Erythroblast (primary cell): ENCODE data around the gene SMG7.

Experiments
- DNase-seq, 2 experiments: peaks; one replicate each; lab custom pipeline; 2025; lab: John Stamatoyannopoulos, UW
- GATA1 ChIP-seq: IDR thresholded peaks from 2 replicates; pipeline ENCODE4 v1.6.1; 2011; ENCODE audit warnings: low read depth, mild to moderate bottlenecking, control low read depth, low read length, moderate library complexity
- POLR2A ChIP-seq: IDR thresholded peaks from 2 replicates; pipeline ENCODE4 v1.6.1; 2011; ENCODE audit warnings: mild to moderate bottlenecking, low read length

SMG7 gene

GRCh38 chr1:183571678-183572268 lies 99.5 kb downstream of the SMG7 start:
- no peak for DNase-seq
- no peak for TF ChIP-seq GATA1
- no peak for TF ChIP-seq POLR2A

- DNase-seq: no peak
- TF ChIP-seq GATA1: no peak
- TF ChIP-seq POLR2A: no peak
These were observed 100.4 kb downstream of the SMG7 start for GRCh38 chr1:183572721-183573120.

- DNase-seq: no peak
- TF ChIP-seq GATA1 (no peak), POLR2A (no peak)
These were observed 103.3 kb downstream of the SMG7 start for GRCh38 chr1:183575606-183576005.

- no peak for TF ChIP-seq POLR2A
- TF ChIP-seq GATA1: no peak
- no peak for DNase-seq
These were observed 104.2 kb downstream of the SMG7 start for GRCh38 chr1:183576537-183576936.

DNA sequence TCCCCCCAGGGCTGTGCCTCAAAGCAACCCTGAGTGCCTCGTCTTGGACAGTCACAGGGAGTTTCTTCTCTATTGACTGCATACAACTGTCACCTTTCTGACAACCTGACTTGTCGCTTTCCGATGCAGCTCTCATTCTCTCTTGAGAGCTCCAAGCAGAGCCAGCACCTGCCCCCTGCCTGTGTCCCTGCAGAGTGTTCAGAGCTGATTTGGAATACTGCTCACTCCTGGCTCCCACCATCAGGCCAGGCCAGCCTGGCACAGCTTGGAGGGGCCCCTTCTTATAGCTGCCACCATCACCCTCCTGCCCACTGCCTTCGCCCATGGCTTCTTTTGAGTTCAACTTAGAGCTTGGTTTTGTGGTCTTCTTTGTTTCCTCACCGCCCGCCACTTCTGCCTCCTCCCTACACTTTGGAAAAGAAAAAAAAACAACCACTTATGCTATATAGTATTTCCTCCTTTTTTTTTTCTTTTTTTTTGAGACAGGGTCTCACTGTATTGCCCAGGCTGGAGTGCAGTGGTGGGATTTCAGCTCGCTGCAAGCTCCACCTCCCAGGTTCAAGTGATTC lies 105.7 kb downstream of the SMG7 start:
- no peak for DNase-seq
- TF ChIP-seq GATA1 (no peak), POLR2A (no peak)

DNA sequence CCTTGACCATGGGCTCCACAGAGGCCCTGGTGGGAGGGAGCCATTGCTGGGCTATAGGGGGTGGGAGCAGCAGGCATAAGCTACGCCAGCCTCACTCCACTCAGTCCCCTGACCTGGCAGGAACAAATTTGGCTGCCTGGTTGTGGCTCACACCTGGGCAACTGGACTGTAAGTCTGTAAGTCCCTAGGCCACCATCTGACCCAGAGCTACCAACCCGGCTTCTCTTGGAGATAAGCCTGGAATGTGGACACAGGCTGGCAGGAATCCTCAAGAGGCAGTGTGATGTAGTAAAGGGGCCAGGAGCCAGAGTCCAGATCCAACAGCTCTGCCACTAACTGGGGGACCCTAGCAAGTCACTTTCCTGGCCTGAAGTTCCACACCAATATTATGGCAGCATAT lies 106.6 kb downstream of the SMG7 start:
- TF ChIP-seq GATA1 (no peak), POLR2A (no peak)
- no peak for DNase-seq

DNA sequence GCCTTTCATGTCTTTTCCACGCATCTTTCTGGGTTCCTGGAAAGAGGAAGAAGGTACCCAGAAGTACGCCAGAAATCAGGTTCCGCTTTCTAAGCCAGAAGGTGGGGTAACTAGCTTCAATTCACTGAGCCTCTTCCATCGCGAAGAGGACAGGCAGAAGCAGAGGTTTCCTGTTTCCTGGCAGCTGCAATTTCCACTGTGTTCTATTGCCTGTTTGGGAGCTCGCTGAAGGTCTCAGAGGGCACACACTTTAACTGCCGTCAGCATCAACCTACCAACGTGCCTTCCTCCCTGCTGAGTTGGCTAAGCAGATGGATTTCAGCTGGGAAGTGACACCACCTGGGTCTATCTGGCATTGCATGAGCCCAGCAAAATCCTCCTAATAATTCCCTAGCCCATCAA lies 108.0 kb downstream of the SMG7 start:
- peak; percentile 12 to 27 for DNase-seq
- no peak for TF ChIP-seq GATA1
- TF ChIP-seq POLR2A: no peak

- DNase-seq: no peak
- no peak for TF ChIP-seq POLR2A
- no peak for TF ChIP-seq GATA1
These were observed 109.9 kb downstream of the SMG7 start for GRCh38 chr1:183582021-183582713.

DNA sequence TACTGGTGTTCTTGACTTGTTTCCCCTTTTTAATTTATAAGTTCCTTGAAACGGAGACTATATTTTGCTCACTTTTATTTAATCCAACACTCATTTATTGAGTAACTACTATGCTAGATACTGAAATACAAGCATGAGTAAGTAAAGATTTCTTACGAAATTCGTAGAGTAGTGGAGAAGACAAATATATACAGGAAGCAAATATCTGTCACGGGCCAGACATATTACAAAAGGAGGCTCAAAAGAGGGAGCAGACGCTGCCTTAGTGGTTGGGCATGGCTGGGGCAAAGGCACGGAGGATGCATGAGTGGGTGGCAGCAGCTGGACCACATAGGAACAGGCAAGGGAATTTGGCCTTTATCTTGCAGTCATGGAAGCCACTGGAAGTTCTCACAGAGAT lies 111.2 kb downstream of the SMG7 start:
- no peak for DNase-seq
- no peak for TF ChIP-seq POLR2A
- TF ChIP-seq GATA1: no peak

DNA sequence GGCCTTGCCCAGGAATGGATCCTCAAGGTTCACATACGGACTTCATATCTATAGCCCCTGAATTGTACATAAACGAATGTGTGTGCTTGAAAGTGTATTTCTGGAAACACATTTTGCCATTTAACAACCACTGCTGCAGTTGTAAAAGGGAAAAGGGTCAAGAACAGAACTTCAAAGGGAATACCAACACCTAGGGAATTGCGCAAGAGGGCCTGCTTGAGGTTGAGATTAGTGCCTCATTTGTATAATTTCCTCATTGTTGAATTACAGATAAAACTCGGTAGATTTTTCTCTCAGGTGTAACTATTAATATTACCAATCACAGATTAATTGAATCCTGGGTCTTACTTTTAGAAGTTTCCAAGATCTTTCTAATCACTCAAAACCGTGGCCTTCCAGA lies 111.8 kb downstream of the SMG7 start:
- TF ChIP-seq POLR2A (no peak), GATA1 (no peak)
- DNase-seq: no peak

- no peak for TF ChIP-seq GATA1
- no peak for TF ChIP-seq POLR2A
These were observed 112.7 kb downstream of the SMG7 start for GRCh38 chr1:183585038-183585437.

DNA sequence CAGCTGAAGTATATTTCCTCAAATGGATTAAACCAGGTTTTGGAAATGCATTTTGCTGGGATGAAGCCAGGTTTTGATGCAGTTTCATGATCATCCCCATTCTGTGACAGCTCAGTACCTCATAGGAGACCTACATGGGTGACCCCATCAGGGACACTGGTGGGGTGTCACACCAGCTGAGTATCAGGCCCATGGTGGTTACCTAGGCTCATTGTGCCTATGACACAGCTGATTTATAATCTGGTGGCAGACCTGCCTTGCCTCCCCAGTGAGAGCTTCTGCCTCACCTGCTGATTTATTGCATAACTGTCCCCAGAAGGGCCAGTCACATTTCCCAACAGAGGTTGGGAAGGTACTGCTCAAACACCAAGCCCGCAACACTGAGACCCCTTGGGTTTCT lies 114.2 kb downstream of the SMG7 start:
- DNase-seq: no peak
- TF ChIP-seq POLR2A: no peak
- no peak for TF ChIP-seq GATA1

More at GRCh38 chr1:183585038-183585437, 112.7 kb downstream of the SMG7 start:
- no peak for DNase-seq

- DNase-seq: no peak
- TF ChIP-seq GATA1 (no peak), POLR2A (no peak)
These were observed 114.6 kb downstream of the SMG7 start for GRCh38 chr1:183586926-183587325.

DNA sequence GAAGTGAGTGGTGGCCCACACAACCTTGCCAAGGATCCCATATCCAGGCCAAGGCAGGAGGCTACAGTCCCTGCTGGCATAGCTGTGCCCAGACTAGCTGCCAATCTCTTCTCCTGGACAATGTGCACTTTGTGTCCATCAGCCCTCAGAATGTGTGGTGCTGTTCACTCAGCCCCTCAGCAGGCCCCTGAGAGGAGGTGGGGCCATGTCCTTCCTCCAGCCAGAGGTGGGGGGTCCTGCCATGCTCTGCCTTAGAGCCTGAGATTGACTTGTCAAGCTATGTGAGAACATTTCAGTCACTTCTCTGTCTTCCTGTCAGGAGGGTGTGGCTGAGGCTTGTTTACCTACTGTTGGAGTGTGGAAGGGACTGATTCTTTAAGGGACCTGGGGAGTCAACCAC lies 116.5 kb downstream of the SMG7 start:
- TF ChIP-seq GATA1 (no peak), POLR2A (no peak)
- DNase-seq: no peak
